Measurements from ENCODE around the gene TM4SF20.
"Not testable (repeated sequence)": the region's sequence is repeated elsewhere in the genome, so short reads cannot be mapped to it uniquely, and the experiment has no call there.

TM4SF20 gene

DNA sequence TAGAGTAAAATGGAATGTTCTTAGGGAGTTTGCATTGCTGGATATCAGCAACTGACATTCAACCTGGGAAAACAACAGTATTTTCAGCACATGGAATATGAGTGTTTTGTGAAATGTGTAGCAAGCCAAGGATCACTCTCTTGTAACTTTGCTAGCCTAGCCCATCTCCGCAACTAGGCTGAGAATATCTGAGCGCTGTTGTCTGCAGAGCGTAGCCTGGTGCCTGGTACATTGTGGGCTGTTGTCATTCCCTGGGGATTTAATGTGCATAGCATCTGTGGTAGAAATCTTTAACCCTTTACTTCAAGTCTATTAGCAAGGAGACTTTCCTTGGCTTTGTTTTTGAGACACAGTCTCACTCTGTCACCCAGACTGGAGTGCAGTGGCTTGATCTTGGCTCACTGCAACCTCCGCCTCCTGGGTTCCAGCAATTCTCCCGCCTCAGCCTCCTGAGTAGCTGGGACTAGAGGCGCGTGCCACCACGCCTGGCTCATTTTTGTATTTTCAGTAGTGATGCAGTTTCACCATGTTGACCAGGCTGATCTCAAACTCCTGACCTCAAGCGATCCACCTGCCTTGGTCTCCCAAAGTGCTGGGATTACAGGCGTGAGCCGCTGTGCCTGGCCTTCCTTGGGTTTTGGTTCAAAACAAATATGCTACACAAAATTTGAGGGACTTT, 14.4 kb downstream of the TM4SF20 start:
- not testable (repeated sequence) for DNase-seq

DNA sequence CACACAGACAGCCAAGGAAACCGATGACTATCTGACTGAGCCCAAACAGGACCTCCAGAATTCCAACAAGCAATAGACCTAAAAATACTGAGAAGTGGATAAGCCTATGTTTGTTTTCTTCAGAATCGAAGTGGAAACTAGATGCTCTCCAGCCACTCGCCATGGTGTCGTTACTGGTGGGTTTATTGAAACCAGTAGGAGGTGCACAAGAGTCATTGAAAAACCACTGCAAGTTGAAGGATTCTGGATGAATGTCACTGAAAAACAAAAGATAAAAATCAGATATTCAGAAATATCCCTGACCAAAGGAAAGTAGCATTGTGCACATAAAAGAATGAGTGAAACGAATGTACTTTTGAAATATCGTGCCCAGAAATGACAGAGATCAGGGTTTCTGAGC, 15.3 kb downstream of the TM4SF20 start:
- no peak for DNase-seq

DNA sequence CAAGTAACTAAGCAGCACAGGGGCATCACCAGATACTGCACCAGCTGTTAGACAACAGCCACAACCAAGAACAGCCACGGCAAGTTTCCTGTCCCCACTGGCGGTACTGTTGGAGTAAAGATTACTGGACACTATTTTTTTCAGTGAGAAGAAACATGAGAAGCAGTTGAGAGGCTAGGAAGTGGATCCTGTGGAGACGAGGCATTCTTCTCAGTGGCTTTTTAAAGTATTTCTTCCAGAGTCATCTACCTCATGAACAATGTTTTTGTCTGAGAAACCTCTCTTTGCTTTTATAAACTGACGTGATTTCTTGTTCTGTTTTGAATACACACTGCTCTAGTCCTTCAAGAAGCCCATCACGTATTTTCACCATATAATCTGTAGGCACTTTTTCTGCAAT, 18.8 kb downstream of the TM4SF20 start:
- DNase-seq, result no peak

DNA sequence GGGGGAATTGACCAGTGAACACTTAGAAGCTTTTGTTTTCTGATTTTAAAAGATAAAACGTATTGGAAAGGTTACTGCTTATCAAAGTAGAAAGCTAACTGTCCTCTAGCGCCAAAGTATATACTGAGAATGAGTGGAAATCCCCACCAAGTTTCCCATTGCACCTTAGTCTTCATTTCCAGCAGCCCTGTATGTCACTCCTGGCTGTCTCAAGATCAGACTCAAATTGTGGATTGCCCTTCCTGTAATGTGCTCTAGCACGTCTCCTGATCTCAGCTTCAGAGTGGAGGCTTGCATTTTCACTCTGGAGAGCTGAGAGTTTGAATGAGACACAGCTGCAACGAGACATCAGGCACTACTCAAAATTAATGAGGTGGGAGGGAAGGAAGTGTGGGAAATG, 27.5 kb downstream of the TM4SF20 start:
- no peak for DNase-seq

DNA sequence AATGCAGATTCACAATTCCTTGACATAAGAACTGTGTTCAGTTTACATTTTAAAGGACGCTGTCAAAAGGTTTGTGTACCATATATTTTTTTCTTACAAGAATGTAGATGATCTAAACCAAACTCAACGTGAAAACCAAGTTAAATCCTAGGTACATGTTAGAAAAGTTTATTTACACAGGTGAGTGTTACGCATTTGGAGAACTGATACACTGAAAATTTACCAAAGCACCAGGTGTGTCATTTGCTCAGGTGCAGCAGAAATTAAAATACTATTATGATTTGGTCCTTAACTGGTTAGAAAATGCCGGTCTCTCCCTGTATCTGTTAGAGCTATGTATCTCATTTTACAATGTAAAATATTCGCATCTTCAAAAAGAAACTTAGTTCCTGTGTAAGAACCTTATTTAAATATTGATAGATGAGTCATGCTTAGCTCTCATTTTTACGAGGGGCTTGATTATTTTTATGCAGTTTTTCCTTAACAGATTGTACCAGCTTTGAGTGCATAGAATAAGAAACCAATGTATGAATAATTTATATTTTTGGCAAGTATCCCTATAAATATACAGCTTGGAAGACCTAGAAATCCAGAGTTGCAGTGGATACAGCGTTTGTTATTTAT, 29.0 kb downstream of the TM4SF20 start:
- no peak for DNase-seq

DNA sequence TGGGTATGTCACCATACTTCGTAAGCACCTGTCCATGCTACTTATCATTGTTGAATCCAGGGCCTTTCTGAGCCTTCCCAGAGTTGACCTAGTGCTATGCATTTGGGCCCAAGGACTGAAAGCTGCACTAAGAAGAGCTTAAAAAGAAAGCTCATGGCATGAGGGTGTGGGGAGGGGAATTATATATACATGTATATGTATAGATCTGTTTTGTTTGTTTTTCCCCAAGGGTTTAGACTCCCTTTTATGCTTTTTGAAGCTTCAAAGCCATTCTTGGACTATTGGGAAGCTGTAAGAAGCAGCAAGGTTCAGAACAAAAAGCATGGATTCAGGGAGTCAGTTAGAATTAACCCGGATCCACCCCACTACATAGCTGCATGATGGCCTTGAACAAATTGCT, 30.8 kb downstream of the TM4SF20 start:
- DNase-seq, result no peak

DNA sequence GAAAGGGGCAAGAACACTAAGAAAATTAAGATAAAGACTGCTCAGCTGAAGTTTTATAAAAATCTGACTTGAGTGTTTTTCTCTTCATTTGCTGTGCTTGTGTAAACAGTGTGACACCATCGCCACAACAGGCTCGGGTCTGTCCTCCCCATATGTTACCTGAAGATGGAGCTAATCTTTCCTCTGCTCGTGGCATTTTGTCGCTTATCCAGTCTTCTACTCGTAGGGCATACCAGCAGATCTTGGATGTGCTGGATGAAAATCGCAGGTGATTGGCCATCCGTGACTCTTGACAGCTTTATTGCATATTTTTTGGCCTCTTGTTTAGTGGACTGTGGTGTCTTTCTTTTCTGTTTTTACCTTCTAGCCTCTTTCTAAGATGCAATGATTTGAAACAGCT, 32.0 kb downstream of the TM4SF20 start:
- no peak for DNase-seq

DNA sequence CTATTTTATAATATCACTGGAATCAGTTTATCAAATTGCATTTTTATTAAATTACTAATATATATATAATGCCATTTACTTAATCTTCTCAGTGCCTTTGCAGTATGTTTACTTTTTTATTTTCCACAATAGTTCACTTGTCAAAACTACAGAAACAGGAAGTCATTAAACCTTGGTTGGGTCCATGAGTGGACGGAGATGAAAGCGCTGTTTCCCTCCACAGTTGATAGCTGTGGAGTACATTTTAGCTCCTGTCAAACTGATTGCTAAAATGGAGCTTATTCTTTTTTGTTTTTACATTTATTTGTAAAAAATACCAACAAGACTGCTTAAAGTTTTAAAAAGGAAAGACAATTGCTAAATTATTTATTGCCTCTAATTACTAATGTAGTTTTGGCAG, 34.9 kb downstream of the TM4SF20 start:
- DNase-seq, result no peak

DNA sequence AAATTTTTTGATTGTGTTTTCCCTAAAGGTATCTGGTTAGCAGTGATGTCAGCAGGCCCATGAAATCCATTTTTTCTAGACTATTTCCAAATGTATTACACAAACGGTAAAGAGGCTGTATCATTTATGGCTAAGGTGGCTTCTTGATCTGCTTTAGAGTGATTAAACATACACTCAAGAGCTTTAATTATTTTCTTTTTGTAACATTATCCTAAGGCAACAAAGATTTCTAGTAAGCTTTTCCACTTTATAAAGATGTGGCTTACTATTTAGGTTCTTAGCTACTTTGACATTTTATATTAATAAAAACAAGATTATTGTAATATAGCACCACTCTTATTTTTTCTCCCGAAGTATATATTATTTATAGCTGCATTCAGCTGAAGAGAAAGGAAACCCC, 37.6 kb downstream of the TM4SF20 start:
- DNase-seq, result no peak

DNA sequence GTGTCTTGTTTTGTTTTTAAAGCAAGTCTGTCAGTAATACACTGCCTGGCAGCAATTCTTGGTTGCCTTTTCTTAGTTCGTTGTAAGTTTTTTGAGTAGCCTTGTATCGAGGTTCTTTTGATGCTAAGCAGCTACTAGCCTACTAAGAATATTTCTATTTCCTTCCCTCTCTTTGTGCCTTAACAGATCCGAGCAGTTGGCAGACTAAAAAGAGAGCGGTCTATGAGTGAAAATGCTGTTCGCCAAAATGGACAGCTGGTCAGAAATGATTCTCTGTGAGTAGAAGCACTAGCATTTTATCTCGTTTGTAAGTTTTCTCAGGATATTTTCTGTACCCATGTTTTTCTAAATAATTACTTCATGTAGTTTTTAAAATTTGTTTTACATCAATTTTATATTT, 39.0 kb downstream of the TM4SF20 start:
- no peak for DNase-seq

DNA sequence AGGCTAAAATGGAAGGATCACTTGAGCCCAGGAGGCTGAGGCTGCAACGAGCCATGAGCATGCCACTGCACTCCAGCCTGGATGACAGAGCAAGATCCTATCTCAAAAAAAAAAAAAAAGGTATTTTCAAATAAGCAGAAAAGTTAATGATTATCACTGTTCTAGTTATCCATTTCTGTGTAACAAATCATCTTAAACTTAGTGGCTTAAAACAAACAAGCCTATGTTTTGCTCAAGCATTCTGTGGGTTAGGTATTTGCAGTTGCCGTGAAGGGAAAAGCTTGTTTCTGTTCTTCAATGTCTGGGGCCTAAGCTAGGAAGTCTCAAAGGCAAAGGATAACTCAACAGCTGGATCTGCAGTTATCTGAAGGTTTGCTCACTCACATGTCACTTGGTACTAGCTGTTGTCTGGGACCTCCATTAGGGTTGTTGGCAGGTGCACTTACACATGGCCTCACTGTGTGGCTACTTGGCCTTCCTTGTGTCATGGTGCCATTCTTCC, 40.0 kb downstream of the TM4SF20 start:
- DNase-seq, result no peak

DNA sequence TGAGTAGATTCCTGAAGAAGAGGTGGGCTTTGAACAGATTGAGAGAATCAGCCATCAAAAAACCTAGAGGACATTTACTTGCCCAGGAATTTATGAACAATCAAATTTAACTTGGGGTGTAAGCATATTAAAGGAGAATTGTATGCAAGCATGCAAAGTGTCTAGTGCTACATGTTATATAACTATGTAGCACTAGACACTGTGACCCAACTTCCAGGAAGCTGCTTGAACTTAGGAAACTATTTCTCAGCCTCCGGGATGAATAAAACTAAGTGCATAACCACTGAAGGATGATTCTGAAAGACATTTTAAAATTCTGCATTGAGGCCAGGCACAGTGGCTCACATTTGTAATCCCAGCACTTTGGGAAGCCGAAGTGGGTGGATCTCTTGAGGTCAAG, 41.7 kb downstream of the TM4SF20 start:
- DNase-seq, result no peak

DNA sequence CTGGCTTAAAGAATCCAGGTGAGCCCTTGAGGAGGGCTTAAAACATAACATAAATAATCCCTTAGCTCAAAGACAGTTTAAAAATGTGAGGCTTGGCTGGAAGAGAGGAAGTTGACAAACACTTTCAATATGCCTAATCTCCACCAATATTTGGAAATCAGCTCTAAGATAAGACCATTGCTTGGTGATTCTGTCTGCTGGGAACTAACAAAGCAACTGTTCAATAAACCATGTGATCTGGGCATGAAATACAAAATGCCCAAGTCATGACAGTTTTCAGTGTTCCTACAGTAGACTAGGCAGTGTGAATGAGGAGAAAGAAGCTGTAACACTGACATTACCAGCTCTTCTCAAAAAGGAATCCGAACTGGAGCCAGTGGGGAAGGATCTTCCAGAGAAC, 43.4 kb downstream of the TM4SF20 start:
- DNase-seq, result no peak

DNA sequence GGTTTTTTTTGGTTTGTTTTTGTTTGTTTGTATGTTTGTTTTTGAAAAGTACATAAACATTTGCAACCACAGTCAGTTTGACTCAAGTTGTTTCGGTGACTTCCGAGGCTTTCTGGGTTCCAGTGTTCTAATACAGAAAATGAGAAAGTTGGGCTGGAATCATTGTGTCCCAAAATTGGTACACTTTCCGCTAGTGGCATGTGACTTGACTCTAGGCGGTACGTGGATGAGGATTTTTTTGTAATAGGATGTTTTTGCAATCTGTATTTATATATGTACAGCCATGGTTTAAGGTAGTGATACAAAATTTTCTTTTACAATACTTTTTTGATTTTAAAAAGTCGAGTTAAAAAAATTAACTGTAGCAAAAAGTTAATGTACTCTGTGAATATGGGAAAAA, 52.3 kb downstream of the TM4SF20 start:
- DNase-seq, result no peak

DNA sequence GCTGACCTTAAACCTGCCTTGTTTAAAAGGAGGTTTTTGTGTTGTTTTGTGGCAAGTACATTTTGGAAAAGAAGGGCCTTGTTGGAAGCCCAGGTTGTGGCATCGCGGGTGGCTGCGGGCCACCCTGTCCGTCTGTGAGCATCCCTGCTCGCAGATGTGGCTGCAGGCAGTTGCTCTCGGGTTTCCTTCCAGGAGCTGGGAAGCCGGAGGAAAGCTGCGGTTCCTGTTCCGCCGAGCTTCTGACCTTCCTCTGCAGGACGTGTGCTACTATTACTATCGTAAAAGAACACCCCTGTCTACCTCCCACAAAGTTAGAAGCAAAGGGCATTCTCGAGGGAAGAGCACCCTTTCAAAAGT, 53.3 kb downstream of the TM4SF20 start:
- no peak for DNase-seq

DNA sequence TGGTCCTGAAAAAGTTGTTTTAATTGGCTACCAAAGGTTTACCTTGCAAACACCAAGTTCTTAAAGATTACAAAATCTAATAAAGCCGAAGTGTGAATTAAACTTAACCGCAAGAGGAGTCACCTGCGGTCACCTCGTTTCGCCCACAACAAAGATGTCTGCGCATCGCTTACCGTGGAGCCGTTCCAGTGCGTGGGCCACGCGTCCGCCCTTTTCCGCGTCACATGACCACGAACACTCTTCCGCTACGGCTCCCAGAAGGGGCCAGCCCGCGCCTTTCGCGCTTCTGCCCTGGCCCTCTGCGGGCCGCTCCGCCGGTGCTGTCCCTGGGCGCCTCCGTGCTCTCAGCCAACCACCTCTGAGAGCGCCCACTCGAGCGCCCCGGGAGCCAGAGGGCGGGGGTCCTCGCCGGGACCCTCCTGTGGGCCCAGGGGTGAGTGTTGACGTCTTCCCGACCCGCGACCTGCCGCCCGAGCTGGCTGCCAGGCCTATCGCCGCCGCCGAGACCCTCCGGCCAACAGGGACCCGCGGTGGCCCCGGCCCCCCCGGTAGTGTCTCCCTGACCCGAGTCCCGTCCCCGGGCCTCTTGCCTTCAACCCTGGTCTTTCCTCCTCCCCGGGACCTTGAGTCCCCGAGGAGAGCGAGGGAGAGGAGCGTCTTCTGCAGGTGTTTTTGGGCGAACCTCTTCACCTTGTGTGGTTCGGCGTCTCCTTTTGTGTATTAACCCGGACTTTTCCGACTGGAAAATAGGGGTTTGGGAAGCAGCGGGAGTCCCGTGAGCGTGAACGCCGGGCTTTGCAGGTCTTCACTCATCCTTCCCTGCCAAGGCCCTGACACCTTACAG, 53.9 kb downstream of the TM4SF20 start, which contains the start of gene MFF:
TSS of gene MFF (plus strand) at position 257 of the 844 bp plus-strand sequence. CDS start 5,415 bp downstream, outside the sequence.
- DNase-seq, result peak; percentile 92

DNA sequence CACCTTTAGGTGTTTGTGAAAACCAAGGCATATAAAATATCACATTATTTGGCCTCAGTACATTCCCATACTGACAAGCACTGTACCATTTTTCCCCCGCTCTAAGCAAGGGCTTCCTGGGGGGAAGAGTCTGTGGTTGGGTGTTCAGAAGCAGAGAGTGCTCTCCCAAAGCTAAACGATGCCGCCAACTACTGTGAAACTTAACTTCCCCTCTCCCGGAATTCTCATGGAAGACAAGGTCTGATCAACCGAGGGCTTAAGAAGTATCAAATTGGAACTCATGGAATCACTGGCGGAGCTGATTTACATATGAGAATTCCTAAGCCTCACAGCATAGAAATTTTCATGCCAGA, 54.5 kb downstream of the TM4SF20 start:
- no peak for DNase-seq

DNA sequence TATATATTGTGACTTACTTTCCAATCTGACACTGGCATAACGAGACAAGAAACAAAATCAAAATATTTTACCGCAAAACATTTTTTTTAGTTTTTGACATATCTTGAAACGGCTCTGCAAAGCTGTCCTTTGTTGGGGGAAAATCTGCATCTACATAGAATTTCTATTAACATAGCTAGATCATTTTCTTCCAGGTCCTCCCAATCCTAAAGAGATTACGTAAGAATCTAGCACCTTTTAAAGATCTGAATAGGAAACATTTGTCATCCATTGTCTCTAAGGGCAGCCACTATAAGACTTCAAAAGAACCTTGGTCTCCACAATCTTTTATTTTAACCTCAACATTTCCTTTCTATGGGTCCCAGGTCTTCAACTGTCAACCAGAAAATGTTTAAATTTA, 55.3 kb downstream of the TM4SF20 start:
- DNase-seq, result no peak

DNA sequence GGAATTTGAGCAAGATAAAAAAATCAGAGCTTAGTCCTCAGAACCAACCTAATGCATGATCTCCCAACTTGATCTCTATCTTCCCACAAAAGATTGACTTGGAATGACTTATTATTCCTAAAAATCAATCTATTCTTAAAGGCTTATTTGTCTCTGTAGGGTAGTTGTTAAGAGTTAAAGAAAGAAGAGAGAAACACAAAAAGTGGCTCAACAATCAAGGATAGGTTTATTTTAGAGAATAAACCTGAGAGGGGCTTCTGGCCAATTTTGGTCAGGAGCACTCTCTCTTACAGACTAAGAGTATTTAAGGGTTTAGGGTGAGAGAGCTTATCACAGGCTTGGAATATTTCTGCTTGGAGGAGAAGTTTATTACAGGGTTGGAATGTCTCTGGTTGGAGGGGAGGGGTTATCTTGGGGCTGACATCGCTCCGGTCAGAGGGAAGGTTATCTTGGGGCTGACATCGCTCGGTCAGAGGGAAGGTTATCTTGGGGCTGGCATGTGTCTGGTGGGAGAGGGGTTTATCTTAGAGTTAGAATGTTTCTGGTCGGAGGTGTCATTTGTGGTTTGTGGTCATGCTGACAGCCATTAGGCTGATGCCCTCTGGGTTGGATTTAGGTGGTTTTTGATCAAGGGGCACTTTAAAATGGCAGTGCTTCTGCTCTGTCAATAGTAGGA, 56.4 kb downstream of the TM4SF20 start:
- no peak for DNase-seq

DNA sequence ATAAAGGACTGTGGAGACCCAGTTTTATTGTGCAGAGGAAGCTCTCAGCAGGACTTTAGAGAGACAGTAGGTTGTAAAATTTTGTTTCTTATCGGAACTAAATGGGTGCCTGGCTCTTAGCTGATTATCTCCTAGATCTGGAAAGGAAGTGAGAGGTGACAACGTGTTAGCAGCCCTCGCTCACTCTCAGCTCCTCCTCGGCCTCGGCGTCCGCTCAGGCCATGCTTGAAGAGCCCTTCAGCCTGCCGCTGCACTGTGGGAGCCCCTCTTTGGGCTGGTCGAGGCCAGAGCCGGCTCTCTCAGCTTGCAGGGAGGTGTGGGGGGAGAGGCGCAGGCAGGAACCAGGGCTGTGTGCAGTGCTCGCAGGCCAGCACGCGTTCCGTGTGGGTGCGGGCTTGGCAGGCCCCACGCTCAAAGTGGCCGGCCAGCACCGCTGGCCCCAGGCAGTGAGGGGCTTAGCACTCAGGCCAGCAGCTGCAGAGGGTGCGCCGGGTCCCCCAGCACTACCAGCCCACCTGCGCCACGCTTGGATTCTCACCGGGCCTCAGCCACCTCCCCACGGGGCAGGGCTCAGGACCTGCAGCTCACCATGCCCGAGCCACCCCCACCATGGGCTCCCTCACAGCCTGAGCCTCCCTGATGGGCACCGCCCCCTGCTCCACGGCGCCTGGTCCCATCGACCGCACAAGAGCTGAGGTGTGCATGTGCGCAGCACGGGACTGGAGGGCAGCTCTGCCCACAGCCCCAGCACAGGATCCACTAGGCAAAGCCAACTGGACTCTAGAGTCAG, 58.6 kb downstream of the TM4SF20 start:
- DNase-seq, result no peak

DNA sequence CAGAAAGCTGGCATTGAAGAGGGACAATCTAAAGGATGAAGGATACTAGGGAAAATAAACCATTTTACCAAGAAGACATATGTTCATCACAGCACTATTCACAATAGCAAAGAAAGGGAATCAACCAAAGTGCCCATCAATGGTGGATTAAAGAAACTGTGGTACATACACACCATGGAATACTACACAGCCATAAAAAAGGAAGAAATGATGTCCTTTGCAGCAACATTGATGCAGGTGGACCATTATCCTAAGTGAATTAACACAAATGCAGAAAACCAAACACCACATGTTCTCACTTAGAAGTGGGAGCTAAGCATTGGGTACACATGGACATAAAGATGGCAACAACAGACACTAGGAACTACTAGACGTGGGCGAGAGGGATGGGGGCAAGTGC, 61.3 kb downstream of the TM4SF20 start:
- no peak for DNase-seq

DNA sequence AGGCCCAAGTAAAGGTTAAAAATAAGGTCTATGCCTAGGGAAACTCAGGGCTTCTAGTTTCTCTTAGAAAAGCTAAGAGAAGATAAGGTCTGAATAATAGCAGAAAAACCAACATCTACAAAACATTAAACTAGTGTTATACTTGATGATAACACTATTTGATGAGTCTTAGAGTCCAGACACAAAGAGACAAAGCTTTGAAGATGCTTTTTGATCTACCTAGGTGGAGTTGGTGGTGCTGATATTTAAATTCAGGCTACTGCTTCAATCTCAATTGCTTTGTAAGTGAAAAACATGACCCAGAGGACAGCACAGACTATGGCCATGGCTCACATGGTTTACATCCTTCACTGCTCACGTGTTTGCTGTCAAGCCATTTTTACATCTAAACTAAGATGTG, 65.8 kb downstream of the TM4SF20 start:
- no peak for DNase-seq

DNA sequence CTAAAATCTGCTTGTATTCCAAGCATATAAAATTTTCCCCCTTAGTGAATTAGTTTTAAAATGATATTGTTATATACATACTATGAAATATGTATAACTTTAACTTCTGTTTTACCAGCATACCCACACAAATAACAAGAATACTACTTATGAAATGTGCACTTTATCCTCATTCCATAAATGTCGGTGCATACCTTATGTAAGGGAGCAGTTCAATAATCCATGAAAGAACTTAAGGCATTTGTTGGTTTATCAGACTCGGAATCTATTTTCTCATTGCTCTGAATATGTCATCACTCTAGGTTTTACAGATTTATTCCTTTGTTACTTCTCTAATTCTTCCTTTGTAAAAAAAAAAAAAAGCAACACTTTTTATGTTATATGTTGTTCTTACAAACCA, 66.5 kb downstream of the TM4SF20 start:
- no peak for DNase-seq

Measured in CD4-positive, alpha-beta T cell treated with Interferon gamma for 1 hour (primary cell).